ENCODE results near the gene CDC14B. TPM values are rescaled to one million over a fixed set of nuclear protein-coding genes. Genes with fewer than 3 reads are reported as not detected.

The CDC14B gene
- total RNA-seq, 1 experiment from 2014 or later = 38.5 TPM

DNA sequence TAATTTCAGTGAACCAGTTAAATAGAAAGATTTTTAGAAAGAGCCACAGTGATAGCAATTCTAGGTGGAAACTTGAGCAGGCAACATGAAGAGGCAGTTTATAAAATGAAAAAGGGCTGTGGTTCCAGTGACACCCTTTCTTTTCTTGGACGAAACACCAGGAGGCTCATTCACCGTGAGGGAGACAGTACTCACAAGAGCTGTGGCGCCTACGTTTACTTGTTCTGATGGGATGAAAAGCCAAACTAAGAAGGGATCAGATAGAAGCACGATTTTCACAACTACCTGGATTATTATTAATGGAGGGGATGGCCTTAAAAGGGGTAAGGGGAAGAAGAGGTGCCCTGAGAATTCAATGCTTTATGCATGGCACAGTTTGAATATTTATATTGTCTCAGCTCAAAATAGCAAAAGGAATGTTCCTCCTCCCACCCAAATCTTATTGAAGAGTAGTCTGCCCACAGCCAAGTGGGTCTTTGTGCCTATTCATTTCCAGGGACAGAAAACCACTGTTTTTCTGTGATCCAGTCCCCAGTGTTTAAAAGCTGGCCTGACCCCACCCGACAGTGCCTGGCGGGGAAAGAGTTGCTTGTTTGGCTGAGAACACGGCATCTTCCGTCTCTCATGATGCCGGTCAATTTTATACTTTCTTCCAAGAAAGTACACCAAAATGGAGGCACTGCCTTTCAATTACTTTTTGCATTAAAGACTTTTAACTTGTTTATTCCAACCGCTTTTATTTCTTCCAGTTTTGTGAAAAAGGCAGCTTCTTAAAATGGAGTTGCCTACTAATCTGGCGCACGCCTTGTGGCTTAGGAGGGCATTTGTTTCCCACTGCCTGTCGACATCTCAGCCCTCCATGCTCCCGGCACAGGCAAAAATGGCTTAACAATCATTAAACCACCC, 117.8 kb downstream of the CDC14B start:
- Histone ChIP-seq H3K27me3 (ENCODE audit: control insufficient read depth, insufficient read depth, low read length) (no peaks in the 10 kb centered on the region), H3K4me3 (ENCODE audit: insufficient read depth, low read depth, low read length) (no peak overlapping the region)
- DNase-seq = no peak

DNA sequence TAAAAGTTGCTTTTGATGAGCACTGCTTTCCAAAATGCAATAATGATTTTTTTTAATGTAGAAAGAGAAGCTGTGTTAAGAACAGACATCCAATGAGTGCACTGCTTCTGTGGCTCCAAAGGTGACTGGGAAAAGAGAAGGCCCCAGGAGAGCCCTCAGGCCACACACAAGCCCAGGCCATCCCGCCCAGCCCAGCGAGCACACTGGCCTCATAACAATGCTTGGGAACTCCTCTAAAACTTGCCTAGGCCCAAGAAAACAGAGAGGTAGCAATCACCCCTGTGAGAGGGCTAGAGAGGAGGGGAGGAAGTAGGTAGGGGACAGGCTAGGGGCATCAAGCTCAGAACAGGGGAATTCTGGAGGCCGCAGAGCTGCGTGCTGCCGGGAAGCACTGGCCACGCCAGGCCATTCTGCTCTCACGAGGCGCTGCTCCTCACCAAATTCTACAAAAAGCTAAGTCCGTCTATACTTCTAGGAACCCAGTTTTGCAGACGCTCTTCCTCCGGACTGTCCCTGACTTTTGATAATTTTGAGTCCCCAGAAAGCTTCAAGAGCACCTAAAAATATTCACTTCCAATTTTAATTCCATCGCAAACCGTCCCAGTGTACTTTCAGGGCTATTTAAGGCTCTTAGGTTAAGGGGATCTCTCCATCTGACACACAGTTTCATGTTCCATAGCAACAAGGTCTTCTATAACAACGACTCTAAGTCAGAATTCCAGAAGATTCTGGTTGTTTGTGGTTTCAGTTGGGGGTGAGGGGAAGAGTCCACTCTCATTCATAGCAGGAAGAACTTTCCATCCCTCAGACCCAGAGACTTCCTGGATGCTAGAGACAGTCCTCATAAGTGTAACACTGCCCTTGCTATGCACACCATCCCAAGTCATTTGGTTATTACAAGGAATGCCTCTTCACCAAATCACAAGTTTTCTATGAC, 118.7 kb downstream of the CDC14B start:
- peak; percentile 61 for DNase-seq
- Histone ChIP-seq H3K4me3 (ENCODE audit: insufficient read depth, low read depth, low read length) (no peak overlapping the region), H3K27me3 (ENCODE audit: control insufficient read depth, insufficient read depth, low read length) (no peaks in the 10 kb centered on the region), H3K36me3 (replicated peaks; ENCODE audit: control insufficient read depth, insufficient read depth, low read length) (no peaks in the 10 kb centered on the region)

More for the DNA sequence above, 117.8 kb downstream of the CDC14B start:
- H3K36me3 ChIP-seq (replicated peaks; ENCODE audit: control insufficient read depth, insufficient read depth, low read length) = no peaks in the 10 kb centered on the region

DNA sequence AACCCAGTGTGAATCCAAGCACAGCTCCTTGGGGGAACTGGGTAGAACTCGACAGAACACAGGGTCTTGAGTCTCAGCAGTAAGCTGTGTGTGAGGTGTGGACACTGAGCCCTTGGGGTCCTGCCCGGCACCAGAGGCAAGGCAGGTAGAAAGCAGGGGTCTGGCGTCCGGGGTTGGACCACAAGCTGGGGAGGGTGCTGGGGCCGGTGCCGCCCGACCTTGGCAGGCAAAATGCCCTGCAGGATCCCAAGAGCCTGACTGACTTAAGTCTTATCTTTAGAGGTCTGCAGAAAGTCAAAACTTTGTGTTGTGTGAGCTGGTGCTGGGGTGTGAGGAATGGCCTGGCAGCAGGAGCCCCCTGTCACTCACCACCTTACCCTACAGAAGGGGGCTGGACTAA, 120.4 kb downstream of the CDC14B start:
- Histone ChIP-seq H3K4me3 (ENCODE audit: insufficient read depth, low read depth, low read length) (no peak overlapping the region), H3K36me3 (replicated peaks; ENCODE audit: control insufficient read depth, insufficient read depth, low read length) (no peaks in the 10 kb centered on the region)
- DNase-seq = peak; percentile 48

DNA sequence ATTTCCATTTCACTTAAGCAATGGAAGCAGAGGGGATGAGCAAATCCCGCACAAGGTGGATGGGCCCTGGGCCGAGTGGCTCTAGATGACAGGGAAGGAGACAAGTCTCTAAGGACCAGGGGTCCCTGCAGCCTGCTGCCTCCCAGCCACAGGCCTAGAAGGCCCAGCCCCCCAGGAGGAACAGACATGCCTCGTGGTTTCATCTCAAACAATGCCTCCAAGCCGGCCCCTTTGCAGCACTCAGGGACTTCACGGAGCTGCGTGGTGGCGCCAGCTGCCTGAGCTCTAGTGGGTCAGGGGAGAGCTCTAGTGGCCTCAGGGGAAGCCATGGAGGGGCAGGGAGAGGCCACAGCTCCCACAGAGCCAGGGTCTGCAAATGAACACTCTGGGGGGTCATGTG, 120.8 kb downstream of the CDC14B start:
- Histone ChIP-seq H3K4me3 (ENCODE audit: insufficient read depth, low read depth, low read length) (no peak overlapping the region), H3K27me3 (ENCODE audit: control insufficient read depth, insufficient read depth, low read length) (no peaks in the 10 kb centered on the region), H3K36me3 (replicated peaks; ENCODE audit: control insufficient read depth, insufficient read depth, low read length) (no peaks in the 10 kb centered on the region)
- DNase-seq = peak; percentile 46

More for the DNA sequence above, 120.4 kb downstream of the CDC14B start:
- no peaks in the 10 kb centered on the region for H3K27me3 ChIP-seq (ENCODE audit: control insufficient read depth, insufficient read depth, low read length)

- H3K36me3 ChIP-seq (replicated peaks; ENCODE audit: control insufficient read depth, insufficient read depth, low read length) = peaks cover 1% of the 10 kb centered on the region; the same call in 1 of the 2 replicates
- H3K4me3 ChIP-seq (ENCODE audit: insufficient read depth, low read depth, low read length) = no peak overlapping the region
- DNase-seq = no peak
- H3K27me3 ChIP-seq (ENCODE audit: control insufficient read depth, insufficient read depth, low read length) = no peaks in the 10 kb centered on the region
Measured at GRCh38 chr9:96497117-96497399, 122.6 kb downstream of the CDC14B start.

GRCh38 chr9:96496368-96497116, 123.1 kb downstream of the CDC14B start:
- DNase-seq = peak; percentile 56
- Histone ChIP-seq H3K36me3 (replicated peaks; ENCODE audit: control insufficient read depth, insufficient read depth, low read length) (peaks cover 3% of the 10 kb centered on the region; the same call in 1 of the 2 replicates), H3K27me3 (ENCODE audit: control insufficient read depth, insufficient read depth, low read length) (no peaks in the 10 kb centered on the region), H3K4me3 (ENCODE audit: insufficient read depth, low read depth, low read length) (no peak overlapping the region)

- Histone ChIP-seq H3K27me3 (ENCODE audit: control insufficient read depth, insufficient read depth, low read length) (no peaks in the 10 kb centered on the region), H3K36me3 (replicated peaks; ENCODE audit: control insufficient read depth, insufficient read depth, low read length) (peaks cover 6% of the 10 kb centered on the region), H3K4me3 (ENCODE audit: insufficient read depth, low read depth, low read length) (no peak overlapping the region)
- DNase-seq = no peak
Measured at GRCh38 chr9:96495341-96495740, 124.3 kb downstream of the CDC14B start.

- H3K36me3 ChIP-seq (replicated peaks; ENCODE audit: control insufficient read depth, insufficient read depth, low read length) = peaks cover 8% of the 10 kb centered on the region
- H3K27me3 ChIP-seq (ENCODE audit: control insufficient read depth, insufficient read depth, low read length) = no peaks in the 10 kb centered on the region
- DNase-seq = peak; percentile 54
- no peak overlapping the region for H3K4me3 ChIP-seq (ENCODE audit: insufficient read depth, low read depth, low read length)
Measured at GRCh38 chr9:96494215-96494800, 125.3 kb downstream of the CDC14B start.

- Histone ChIP-seq H3K36me3 (replicated peaks; ENCODE audit: control insufficient read depth, insufficient read depth, low read length) (peaks cover 8% of the 10 kb centered on the region), H3K4me3 (ENCODE audit: insufficient read depth, low read depth, low read length) (no peak overlapping the region), H3K27me3 (ENCODE audit: control insufficient read depth, insufficient read depth, low read length) (no peaks in the 10 kb centered on the region)
- peak; percentile 67 for DNase-seq
Measured at GRCh38 chr9:96493757-96494156, 125.9 kb downstream of the CDC14B start.

DNA sequence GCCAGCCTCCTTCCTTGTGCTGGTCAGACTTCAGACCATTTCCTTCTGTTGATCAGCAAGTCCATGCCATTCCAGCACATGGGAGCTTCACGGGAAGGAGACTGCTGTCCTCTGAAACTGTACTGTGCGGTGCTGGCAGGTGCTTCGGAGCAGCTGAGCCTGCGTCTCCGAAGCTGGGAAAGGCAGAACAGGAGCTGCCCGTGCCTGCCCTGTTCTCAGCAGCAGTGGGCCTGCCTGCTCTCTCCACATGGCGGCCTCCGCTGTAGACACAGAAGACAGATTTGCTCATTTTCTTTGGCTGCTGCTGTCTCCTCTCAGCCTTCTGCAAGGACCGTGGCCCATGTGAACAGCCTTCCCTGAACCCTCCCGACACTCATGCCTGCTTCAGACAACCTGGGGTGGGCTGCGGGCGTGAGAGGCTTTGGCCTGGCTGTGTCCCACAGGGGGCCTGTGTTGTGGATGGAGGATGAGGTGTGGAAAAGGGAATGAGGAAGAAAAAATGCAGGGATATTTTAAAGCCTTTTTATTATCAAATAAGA, 126.6 kb downstream of the CDC14B start:
- Histone ChIP-seq H3K36me3 (replicated peaks; ENCODE audit: control insufficient read depth, insufficient read depth, low read length) (peaks cover 12% of the 10 kb centered on the region), H3K27me3 (ENCODE audit: control insufficient read depth, insufficient read depth, low read length) (no peaks in the 10 kb centered on the region), H3K4me3 (ENCODE audit: insufficient read depth, low read depth, low read length) (no peak overlapping the region)
- DNase-seq = no peak

DNA sequence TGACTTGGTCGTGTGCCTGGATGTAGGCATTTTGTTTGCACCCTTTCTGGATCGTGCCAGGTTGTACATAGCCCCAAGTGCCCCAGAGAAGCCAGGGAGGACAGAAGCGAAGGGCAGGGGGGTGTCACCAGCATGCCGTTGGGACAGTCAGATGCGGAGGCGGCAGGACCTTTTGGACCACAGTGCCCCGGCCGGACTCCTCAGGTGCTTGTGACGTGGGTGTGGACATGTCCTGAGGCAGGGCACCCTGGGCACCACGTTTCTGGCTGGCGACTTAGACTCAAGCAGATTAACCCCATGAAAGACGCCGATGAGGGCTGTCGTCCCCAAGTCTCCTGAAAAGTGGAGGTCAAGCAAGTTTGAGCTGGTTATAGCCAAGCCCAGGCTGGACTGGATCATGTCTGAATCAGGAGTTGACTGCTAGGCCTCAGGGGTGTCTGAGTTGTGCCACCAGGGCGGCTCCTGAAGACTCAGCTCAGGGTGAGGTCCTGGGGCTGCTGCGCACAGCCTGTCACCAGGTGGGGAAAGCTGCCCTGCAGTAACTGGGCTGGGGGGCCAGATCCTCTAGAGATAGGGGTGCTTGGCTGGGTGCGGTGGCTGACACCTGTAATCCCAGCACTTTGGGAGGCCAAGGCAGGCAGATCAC, 127.6 kb downstream of the CDC14B start:
- H3K36me3 ChIP-seq (replicated peaks; ENCODE audit: control insufficient read depth, insufficient read depth, low read length) = peaks cover 12% of the 10 kb centered on the region
- H3K4me3 ChIP-seq (ENCODE audit: insufficient read depth, low read depth, low read length) = no peak overlapping the region
- DNase-seq = no peak
- no peaks in the 10 kb centered on the region for H3K27me3 ChIP-seq (ENCODE audit: control insufficient read depth, insufficient read depth, low read length)

DNA sequence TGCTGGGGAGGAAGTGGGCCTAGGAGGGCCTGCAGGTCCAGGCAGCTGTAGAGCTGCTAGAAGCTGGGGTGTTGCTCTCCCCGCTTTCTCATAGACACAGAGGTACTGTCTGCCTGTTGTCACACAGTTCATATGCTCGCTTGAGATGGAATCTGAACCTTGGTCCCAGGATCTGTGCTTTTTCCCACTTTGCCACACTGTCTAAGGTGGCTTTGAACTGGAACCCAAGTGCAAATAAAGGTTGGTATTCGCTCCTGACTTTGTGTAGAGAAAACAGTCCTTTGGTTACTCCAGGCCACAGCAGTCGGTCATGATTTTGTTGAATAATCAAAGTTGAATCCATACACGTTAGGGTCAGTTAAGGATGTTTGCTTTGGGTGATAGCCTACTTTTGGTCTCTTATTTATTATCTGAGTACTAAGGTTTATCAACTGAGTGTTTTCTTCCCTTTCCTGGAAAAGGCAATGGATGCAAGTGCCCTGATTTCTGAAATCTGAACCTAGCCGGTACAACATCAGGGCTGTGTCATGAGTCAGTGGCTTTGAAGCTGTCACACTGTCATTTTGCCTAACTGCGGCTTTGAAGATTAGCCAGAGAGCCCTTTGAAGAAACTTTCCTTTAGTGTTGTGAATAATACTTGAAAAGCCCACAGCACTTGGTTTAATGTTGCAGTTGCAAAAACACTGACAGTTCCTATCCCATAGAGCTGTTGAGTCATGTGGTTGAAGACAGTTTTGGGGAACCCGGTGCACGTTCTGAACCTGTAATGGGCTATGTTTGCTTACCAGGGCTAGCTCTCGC, 128.4 kb downstream of the CDC14B start:
- Histone ChIP-seq H3K27me3 (ENCODE audit: control insufficient read depth, insufficient read depth, low read length) (no peaks in the 10 kb centered on the region), H3K4me3 (ENCODE audit: insufficient read depth, low read depth, low read length) (no peak overlapping the region), H3K36me3 (replicated peaks; ENCODE audit: control insufficient read depth, insufficient read depth, low read length) (peaks cover 12% of the 10 kb centered on the region)
- DNase-seq = no peak
